HUES64 (cell line): ENCODE results near the gene AMZ2. TPM values are rescaled to one million over a fixed set of nuclear protein-coding genes. Genes with fewer than 3 reads are reported as not detected.
"Not testable (repeated sequence)": the region's sequence is repeated elsewhere in the genome, so short reads cannot be mapped to it uniquely, and the experiment has no call there.

Source experiments
- H3K27ac ChIP-seq: 2 replicates; pipeline ENCODE4 v1.7.0; 2013; ENCODE audit warnings: low read depth, low read length, inconsistent platforms
- H3K27me3 ChIP-seq: 2 replicates; pipeline ENCODE4 v1.6.1; 2013; ENCODE audit warnings: mild to moderate bottlenecking, low read length; ENCODE audit not compliant: insufficient read depth
- H3K36me3 ChIP-seq: 2 replicates; pipeline ENCODE4 v1.6.1; 2013; ENCODE audit warnings: mild to moderate bottlenecking, low read length; ENCODE audit not compliant: insufficient read depth
- H3K4me1 ChIP-seq: 2 replicates; pipeline ENCODE4 v1.6.1; 2013; ENCODE audit warnings: mild to moderate bottlenecking, low read length, moderate library complexity; ENCODE audit not compliant: insufficient read depth
- H3K4me3 ChIP-seq: 2 replicates; pipeline ENCODE4 v1.5.1; 2013; ENCODE audit warnings: mild to moderate bottlenecking, low read length, moderate library complexity
- H3K9ac ChIP-seq: 2 replicates; pipeline ENCODE4 v1.6.1; 2013; ENCODE audit warnings: mild to moderate bottlenecking, low read depth, low read length
- H3K9me3 ChIP-seq: 2 replicates; pipeline ENCODE4 v1.6.1; 2013; ENCODE audit warnings: low read depth, low read length; ENCODE audit not compliant: insufficient read depth
- WGBS: fragments of 150-250, 120-280 bp; methylation state at CpG from one replicate; pipeline ENCODE4 v1.1.7; 2013; ENCODE audit warnings: missing lambda C conversion rate; 5-methylcytosine and 5-hydroxymethylcytosine counted together
- polyA plus RNA-seq, 2 experiments: library from polyadenylated mRNA; stranded (reverse); fragments of 50-300 nt; gene quantifications; one replicate each; pipeline ENCODE4 v1.2.3, GENCODE V29; 2013

Gene AMZ2, protein sequence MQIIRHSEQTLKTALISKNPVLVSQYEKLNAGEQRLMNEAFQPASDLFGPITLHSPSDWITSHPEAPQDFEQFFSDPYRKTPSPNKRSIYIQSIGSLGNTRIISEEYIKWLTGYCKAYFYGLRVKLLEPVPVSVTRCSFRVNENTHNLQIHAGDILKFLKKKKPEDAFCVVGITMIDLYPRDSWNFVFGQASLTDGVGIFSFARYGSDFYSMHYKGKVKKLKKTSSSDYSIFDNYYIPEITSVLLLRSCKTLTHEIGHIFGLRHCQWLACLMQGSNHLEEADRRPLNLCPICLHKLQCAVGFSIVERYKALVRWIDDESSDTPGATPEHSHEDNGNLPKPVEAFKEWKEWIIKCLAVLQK
- 48.6 TPM for polyA plus RNA-seq (2013, experiment 1 of 2)
- 62.4 TPM for polyA plus RNA-seq (2013, experiment 2 of 2)

DNA sequence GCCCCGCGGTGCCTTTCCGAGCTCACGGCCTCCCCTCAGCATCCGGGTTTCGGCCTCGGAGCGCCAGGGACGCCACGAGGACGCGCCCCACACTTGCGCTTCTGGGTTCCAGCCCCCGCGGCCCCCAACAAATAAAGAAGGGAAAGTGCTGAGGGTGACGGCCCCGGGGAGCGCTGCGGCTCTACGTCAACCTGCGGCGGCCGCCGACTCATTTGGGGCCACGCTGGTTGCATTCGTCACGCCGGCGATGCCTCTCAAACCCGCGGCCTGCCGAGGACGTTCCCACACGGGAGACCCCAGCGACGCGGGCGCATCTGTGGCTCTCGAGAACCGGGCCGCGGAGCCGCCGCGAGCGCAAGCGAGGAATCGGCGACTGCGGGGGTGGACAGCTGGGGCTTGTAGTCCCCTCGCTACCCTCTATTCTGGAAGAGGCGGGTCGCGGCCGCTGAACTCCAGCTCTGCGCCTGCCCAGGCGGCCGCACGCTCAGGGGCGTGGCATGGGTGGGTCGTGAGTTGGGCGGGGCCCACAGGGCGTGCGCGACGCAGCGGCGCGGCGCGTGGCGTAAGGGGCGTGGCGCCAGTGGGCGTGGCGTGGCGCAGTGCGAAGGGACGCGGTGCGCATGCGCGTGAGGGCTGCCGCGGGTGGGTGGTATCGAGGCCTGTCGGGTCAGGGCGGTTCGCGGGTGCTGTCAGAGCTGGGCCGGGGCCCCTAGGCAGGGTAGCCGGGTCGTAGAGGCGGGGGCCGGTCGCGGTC lies at the start of gene AMZ2:
AMZ2 (plus strand) TSS at position 599 of the 754 bp plus-strand sequence. CDS start 2,145 bp downstream, outside the sequence.
- WGBS, result under 1% methylated on average over 97 of the region's 97 CpGs
- Histone ChIP-seq H3K27me3 (no peaks in the 10 kb centered on the region), H3K27ac (peak within 1 kb of the TSS; percentile 75), H3K9me3 (no peaks in the 10 kb centered on the region), H3K4me1 (peaks cover 4% of the 10 kb centered on the region; the same call in 1 of the 2 replicates), H3K4me3 (peak within 1 kb of the TSS; percentile 82), H3K9ac (peak within 1 kb of the TSS; percentile 83), H3K36me3 (peaks cover 24% of the 10 kb centered on the region)

- peaks cover 100% of the 10 kb centered on the region for H3K27me3 ChIP-seq
These were observed 48.7 kb upstream of the AMZ2 start for GRCh38 chr17:68198931-68199836.

GRCh38 chr17:68199837-68200688 lies 47.8 kb upstream of the AMZ2 start:
- Histone ChIP-seq H3K27me3 (peaks cover 100% of the 10 kb centered on the region), H3K9me3 (no peaks in the 10 kb centered on the region), H3K27ac (no peak overlapping the region), H3K4me1 (0 out of 2 replicates have a peak, but pooled peaks cover 11% of the 10 kb centered on the region), H3K4me3 (peak overlapping the region; percentile 44), H3K36me3 (no peaks in the 10 kb centered on the region), H3K9ac (no peak overlapping the region)
- 10% methylated on average over 30 of the region's 30 CpGs for WGBS

More at GRCh38 chr17:68198931-68199836, 48.7 kb upstream of the AMZ2 start:
- H3K4me1 ChIP-seq, result 0 out of 2 replicates have a peak, but pooled peaks cover 11% of the 10 kb centered on the region
- 2% methylated on average over 101 of the region's 101 CpGs for WGBS
- H3K27ac ChIP-seq, result no peak overlapping the region
- peak overlapping the region; percentile 44 for H3K4me3 ChIP-seq
- no peaks in the 10 kb centered on the region for H3K36me3 ChIP-seq
- no peaks in the 10 kb centered on the region for H3K9me3 ChIP-seq
- no peak overlapping the region for H3K9ac ChIP-seq

GRCh38 chr17:68200689-68201417 lies 47.0 kb upstream of the AMZ2 start:
- H3K4me3 ChIP-seq, result peak overlapping the region; percentile 25; the same call in 1 of the 2 replicates
- 0 out of 2 replicates have a peak, but pooled peaks cover 6% of the 10 kb centered on the region for H3K4me1 ChIP-seq
- H3K9ac ChIP-seq, result no peak overlapping the region
- H3K27me3 ChIP-seq, result peaks cover 93% of the 10 kb centered on the region
- H3K9me3 ChIP-seq, result no peaks in the 10 kb centered on the region
- no peak overlapping the region for H3K27ac ChIP-seq
- no peaks in the 10 kb centered on the region for H3K36me3 ChIP-seq
- WGBS, result 8% methylated on average over 31 of the region's 31 CpGs

DNA sequence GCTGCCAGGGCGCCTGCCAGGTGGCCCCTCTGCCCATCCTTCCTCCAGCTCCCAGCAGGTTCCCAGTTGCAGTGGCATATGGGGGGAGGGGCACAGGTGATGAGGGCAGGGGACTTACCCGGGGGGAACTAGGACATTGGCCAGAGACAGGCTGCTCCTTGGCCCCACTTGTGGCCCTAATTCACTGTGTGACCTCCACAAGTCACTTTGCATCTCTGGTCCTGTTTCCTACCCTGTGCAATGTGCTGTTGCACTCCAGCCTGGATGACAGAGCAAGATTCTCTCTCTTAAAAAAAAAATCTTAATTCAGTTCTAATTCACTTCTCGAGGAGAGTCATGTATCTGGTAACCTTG lies 46.4 kb upstream of the AMZ2 start:
- H3K4me1 ChIP-seq, H3K9ac ChIP-seq, H3K36me3 ChIP-seq, H3K27ac ChIP-seq, H3K4me3 ChIP-seq, H3K9me3 ChIP-seq: not testable (repeated sequence)
- 65% methylated on average over 3 of the region's 3 CpGs for WGBS
- peaks cover 88% of the 10 kb centered on the region for H3K27me3 ChIP-seq

- H3K36me3 ChIP-seq, H3K9me3 ChIP-seq, H3K4me3 ChIP-seq, H3K4me1 ChIP-seq, H3K9ac ChIP-seq, H3K27ac ChIP-seq: not testable (repeated sequence)
- 59% methylated on average over 2 of the region's 2 CpGs for WGBS
- H3K27me3 ChIP-seq, result peaks cover 82% of the 10 kb centered on the region
These were observed 45.5 kb upstream of the AMZ2 start for GRCh38 chr17:68202321-68202720.

GRCh38 chr17:68204736-68205135 lies 43.1 kb upstream of the AMZ2 start:
- no peak overlapping the region for H3K27ac ChIP-seq
- peaks cover 4% of the 10 kb centered on the region for H3K36me3 ChIP-seq
- H3K9ac ChIP-seq, result no peak overlapping the region
- 5% methylated on average over 21 of the region's 22 CpGs for WGBS
- H3K4me3 ChIP-seq, result peak overlapping the region; percentile 70
- peaks cover 58% of the 10 kb centered on the region for H3K27me3 ChIP-seq
- no peaks in the 10 kb centered on the region for H3K9me3 ChIP-seq
- 0 out of 2 replicates have a peak, but pooled peaks cover 5% of the 10 kb centered on the region for H3K4me1 ChIP-seq

GRCh38 chr17:68205251-68205807 lies 42.5 kb upstream of the AMZ2 start:
- Histone ChIP-seq H3K4me3 (peak overlapping the region; percentile 70), H3K9ac (peak overlapping the region; percentile 78), H3K4me1 (0 out of 2 replicates have a peak, but pooled peaks cover under 1% of the 10 kb centered on the region), H3K27me3 (peaks cover 52% of the 10 kb centered on the region), H3K9me3 (no peaks in the 10 kb centered on the region), H3K27ac (peak overlapping the region; percentile 52; the same call in 1 of the 2 replicates), H3K36me3 (peaks cover 10% of the 10 kb centered on the region)
- WGBS, result under 1% methylated on average over 71 of the region's 71 CpGs

- H3K9me3 ChIP-seq, result no peaks in the 10 kb centered on the region
- peak overlapping the region; percentile 78 for H3K9ac ChIP-seq
- peaks cover 44% of the 10 kb centered on the region for H3K27me3 ChIP-seq
- peaks cover 16% of the 10 kb centered on the region for H3K36me3 ChIP-seq
- peak overlapping the region; percentile 70 for H3K4me3 ChIP-seq
- under 1% methylated on average over 46 of the region's 50 CpGs for WGBS
- H3K27ac ChIP-seq, result peak overlapping the region; percentile 52
- H3K4me1 ChIP-seq, result no peaks in the 10 kb centered on the region
These were observed 41.8 kb upstream of the AMZ2 start for GRCh38 chr17:68205808-68206720.
